Erythroblast (primary cell): Measurements from ENCODE around the gene MGAT3.
"Not testable (repeated sequence)": the region's sequence is repeated elsewhere in the genome, so short reads cannot be mapped to it uniquely, and the experiment has no call there.

Experiments
- GATA1 ChIP-seq: IDR thresholded peaks from 2 replicates; pipeline ENCODE4 v1.6.1; 2011; ENCODE audit warnings: low read depth, mild to moderate bottlenecking, control low read depth, low read length, moderate library complexity
- POLR2A ChIP-seq: IDR thresholded peaks from 2 replicates; pipeline ENCODE4 v1.6.1; 2011; ENCODE audit warnings: mild to moderate bottlenecking, low read length

- not testable (repeated sequence) for TF ChIP-seq POLR2A, GATA1
These were observed 43.6 kb upstream of the MGAT3 start for GRCh38 chr22:39413204-39413603.
